Stimulated activated CD4-positive, alpha-beta T cell treated with anti-CD3 and anti-CD28 coated beads, Interleukin-4, amount 100 ng/mL, for 4 hours (primary cell): ENCODE data around the gene NAT16.
"Not testable (repeated sequence)": the region's sequence is repeated elsewhere in the genome, so short reads cannot be mapped to it uniquely, and the experiment has no call there.

Source experiments
- DNase-seq, 2 experiments: peaks; one replicate each; pipeline ENCODE4 v3.0.0-alpha.2; 2020

Gene NAT16

DNA sequence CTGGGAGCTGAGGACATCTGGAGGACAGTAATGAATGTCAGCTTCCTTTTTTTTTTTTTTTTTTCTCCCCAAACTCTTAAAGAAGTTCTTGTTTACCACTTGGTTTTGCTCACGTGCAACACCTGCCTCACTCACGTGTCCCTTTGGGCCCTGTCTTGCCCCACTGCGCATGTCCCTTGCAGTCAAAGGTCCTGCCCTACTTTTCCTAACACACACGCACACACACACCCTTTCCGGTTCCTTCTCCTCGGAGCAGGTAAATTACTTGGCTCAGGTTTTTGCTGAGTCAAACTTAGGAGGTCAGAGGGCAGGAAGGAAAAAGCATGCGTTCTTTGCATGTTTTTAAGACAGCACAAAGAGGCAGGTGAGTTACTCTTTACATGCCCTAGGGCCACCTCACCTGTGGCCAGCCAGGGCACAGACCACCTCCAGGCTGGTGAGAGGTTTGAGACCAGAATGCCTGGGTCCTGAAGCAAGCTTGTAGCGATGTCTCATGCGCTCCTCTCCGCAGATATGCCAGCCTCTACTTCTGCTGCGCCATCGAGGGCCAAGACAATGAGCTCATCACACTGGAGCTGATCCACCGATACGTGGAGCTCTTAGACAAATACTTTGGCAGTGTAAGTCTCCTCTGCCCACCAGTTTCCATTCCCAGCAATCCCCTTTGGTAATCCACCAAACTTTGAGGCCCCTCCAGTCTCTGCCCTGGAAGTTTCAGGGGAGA, 23.1 kb downstream of the NAT16 start:
- DNase-seq, result no peak

GRCh38 chr7:101156277-101156676, 23.8 kb downstream of the NAT16 start:
- DNase-seq, result no peak

- DNase-seq, result no peak
Observed at GRCh38 chr7:101155303-101155702, 24.8 kb downstream of the NAT16 start.

GRCh38 chr7:101154693-101155102, 25.4 kb downstream of the NAT16 start:
- DNase-seq, result no peak

DNA sequence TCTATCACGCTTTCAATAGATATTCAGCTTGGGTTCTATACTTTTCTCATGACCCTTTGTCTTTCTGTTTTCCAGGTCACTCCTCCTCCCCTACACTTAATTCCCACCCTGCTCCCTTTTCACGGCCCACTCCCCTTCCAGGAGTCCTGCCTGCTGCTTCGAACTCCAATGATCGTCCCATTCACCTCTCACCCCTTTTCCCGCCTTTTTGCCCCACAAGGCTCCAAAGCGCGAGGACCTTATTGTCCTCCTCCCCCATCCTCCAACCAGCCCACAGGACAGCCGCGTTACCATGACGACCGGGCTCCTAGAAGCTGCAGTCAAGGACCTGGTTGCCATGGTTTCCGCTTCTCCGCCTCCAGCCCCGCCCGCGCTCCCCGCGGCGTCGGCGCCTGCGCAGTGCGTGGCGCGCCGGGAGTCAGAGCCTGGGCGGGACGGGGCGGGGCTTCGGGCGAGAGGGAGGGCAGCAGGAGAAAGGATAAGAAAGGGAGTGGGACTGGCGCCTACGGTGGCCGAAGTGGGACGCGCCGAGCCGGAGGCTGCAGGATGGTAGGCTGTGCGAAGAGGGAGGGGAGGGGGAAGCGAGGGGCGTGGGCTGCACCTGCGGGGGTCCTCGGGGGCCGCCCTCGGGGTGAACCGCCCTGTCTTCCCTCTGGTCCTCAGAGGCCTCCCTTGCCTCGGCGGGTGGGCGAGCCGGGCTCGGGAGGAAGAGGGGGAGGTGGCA, 26.0 kb downstream of the NAT16 start, which contains the start of gene AP1S1:
TSS of gene AP1S1 (plus strand) at position 508 of the 724 bp plus-strand sequence. CDS start at position 547, 39 bp downstream.
- peak; percentile 94 for DNase-seq

- DNase-seq, result no peak
Observed at GRCh38 chr7:101151908-101152651, 28.0 kb downstream of the NAT16 start.

DNA sequence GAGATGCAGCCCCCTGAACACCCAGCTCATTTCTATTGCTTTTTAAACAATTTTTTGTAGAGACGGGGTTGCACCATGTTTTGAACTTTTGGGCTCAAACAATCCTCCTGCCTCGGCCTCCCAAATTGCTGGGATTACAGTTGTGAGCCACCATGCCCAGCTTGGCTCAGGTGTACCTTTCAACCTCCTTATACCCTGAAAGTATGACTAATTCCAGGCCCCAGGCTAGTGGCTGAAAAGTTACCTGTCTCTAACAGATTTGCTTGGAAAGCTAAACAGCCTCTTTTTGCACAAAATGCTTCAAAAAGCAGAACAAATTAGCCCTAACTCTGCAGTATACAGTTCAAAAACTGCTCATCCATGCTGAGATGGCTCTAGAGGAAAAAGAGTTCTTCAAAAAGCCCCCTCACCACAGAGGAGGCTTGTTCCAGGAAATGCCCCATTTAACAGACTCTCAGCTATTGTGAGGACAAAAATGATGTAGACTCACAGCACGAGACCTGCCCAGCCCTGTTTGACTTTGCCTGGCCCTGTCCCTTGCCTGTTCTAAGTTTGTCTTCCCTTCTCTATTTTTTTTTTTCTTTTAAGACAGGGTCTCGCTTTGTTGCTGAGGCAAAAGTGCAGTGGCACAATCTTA, 39.2 kb downstream of the NAT16 start:
- DNase-seq, result no peak

GRCh38 chr7:101140339-101140699, 39.8 kb downstream of the NAT16 start:
- no peak for DNase-seq

- DNase-seq, result peak; percentile 73 to 92
Observed at GRCh38 chr7:101138213-101138870, 41.8 kb downstream of the NAT16 start.

DNA sequence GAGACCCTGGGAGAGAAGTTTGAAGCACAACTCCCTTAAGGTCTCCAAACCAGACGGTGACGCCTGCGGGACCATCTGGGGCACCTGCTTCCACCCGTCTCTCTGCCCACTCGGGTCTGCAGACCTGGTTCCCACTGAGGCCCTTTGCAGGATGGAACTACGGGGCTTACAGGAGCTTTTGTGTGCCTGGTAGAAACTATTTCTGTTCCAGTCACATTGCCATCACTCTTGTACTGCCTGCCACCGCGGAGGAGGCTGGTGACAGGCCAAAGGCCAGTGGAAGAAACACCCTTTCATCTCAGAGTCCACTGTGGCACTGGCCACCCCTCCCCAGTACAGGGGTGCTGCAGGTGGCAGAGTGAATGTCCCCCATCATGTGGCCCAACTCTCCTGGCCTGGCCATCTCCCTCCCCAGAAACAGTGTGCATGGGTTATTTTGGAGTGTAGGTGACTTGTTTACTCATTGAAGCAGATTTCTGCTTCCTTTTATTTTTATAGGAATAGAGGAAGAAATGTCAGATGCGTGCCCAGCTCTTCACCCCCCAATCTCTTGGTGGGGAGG, 42.4 kb downstream of the NAT16 start:
- DNase-seq, result no peak

GRCh38 chr7:101134399-101134980, 45.6 kb downstream of the NAT16 start:
- no peak for DNase-seq

- no peak for DNase-seq
Observed at GRCh38 chr7:101133621-101134398, 46.3 kb downstream of the NAT16 start.

GRCh38 chr7:101132626-101133600, 47.2 kb downstream of the NAT16 start:
- DNase-seq, result not testable (repeated sequence)

DNA sequence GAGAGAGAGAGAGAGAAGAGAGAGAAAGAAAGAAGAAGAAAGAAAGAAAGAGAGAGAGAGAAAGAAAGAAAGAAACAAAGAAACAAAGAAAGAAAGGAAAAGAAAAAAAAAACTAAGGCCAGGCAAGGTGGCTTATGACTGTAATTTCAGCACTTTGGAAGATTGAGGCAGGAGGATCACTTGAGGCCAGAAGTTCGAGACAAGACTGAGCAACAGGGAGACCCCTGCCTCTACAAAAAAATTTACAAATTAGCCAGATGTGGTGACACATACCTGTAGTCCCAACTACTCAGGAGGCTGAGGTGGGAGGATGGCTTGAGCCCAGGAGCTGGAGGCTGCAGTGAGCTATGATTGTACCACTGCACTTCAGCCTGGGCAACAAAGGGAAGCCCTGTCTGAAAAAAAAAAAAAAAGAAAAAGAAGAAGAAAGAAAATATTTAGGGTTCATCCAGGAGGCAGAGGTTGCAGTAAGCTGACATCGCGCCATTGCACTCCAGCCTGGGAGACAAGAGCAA, 50.4 kb downstream of the NAT16 start:
- no peak for DNase-seq

DNA sequence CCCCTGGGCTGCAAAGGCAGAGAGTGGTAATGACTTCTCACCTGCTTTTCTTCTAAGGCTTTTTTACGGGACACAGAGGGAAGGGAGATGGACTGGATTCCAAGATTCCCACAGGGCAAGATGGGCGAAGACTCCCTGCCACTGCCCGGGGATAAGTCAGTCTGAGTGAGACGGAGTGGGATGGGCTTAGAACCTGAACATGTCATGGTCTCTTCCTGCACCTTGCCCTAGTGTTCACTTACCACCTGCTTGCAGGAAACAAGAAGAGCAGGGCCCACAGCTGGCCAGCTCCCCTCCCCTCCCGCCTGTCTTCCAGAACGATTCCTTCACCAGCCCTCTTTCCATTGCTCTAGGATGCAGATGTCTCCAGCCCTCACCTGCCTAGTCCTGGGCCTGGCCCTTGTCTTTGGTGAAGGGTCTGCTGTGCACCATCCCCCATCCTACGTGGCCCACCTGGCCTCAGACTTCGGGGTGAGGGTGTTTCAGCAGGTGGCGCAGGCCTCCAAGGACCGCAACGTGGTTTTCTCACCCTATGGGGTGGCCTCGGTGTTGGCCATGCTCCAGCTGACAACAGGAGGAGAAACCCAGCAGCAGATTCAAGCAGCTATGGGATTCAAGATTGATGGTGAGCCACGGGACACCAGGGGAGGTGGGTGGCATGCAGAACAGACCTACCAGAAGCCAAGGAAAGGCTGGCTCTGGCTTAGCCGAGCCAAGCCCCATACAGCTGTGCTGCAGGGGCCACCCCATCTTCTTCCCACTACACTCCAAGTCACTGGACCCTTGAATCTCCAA, 51.9 kb downstream of the NAT16 start:
- DNase-seq, result no peak

- no peak for DNase-seq
Observed at GRCh38 chr7:101127460-101128039, 52.5 kb downstream of the NAT16 start.

GRCh38 chr7:101126651-101127459, 53.2 kb downstream of the NAT16 start, which contains the start of gene SERPINE1:
TSS of gene SERPINE1 (plus strand) at chr7:101127104. CDS start at chr7:101128394, 1,290 bp downstream.
- DNase-seq, result peak in 1 of 2 experiments; percentile 44
